ENCODE measurements around the gene PIEZO2. TPM values are rescaled to one million over a fixed set of nuclear protein-coding genes. Genes with fewer than 3 reads are reported as not detected.

Gene PIEZO2
- total RNA-seq, 1 donor from 2014 or later, result 134 TPM

DNA sequence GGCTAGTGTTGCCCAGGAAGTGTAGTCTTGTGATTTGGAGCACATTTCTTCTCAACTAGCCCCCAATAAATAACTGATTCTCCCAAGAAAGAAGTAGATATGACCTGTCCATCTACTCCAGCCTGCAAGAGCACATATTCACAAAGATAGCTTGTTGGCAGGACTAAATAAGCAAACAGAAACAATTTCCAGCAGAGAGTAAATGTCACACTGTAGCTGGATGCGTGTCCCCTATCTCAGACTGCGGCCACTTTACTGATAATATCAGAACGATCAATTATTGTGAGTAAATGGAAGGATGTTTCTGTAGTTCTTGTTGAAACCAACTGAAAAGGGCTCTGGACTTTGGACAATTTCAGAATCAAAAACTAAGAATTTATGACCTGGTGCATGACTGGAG, 97.9 kb downstream of the PIEZO2 start:
- no peak for DNase-seq (ENCODE audit: extremely low spot score, unreplicated experiment)
- no peak overlapping the region for H3K4me3 Mint-ChIP-seq (ENCODE audit: unreplicated experiment)
- TF ChIP-seq, protein P1, sequence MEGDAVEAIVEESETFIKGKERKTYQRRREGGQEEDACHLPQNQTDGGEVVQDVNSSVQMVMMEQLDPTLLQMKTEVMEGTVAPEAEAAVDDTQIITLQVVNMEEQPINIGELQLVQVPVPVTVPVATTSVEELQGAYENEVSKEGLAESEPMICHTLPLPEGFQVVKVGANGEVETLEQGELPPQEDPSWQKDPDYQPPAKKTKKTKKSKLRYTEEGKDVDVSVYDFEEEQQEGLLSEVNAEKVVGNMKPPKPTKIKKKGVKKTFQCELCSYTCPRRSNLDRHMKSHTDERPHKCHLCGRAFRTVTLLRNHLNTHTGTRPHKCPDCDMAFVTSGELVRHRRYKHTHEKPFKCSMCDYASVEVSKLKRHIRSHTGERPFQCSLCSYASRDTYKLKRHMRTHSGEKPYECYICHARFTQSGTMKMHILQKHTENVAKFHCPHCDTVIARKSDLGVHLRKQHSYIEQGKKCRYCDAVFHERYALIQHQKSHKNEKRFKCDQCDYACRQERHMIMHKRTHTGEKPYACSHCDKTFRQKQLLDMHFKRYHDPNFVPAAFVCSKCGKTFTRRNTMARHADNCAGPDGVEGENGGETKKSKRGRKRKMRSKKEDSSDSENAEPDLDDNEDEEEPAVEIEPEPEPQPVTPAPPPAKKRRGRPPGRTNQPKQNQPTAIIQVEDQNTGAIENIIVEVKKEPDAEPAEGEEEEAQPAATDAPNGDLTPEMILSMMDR (IDR thresholded peaks at IDR 0.05), result no peak
- H3K4me1 Mint-ChIP-seq (ENCODE audit: unreplicated experiment), result peaks cover 44% of the 10 kb centered on the region
- no peaks in the 10 kb centered on the region for H3K9me3 Mint-ChIP-seq (ENCODE audit: unreplicated experiment)
- H3K27ac Mint-ChIP-seq (ENCODE audit: unreplicated experiment), result no peak overlapping the region
- H3K27me3 Mint-ChIP-seq (ENCODE audit: unreplicated experiment), result no peaks in the 10 kb centered on the region
- peaks cover 2% of the 10 kb centered on the region for H3K36me3 Mint-ChIP-seq (ENCODE audit: unreplicated experiment)

DNA sequence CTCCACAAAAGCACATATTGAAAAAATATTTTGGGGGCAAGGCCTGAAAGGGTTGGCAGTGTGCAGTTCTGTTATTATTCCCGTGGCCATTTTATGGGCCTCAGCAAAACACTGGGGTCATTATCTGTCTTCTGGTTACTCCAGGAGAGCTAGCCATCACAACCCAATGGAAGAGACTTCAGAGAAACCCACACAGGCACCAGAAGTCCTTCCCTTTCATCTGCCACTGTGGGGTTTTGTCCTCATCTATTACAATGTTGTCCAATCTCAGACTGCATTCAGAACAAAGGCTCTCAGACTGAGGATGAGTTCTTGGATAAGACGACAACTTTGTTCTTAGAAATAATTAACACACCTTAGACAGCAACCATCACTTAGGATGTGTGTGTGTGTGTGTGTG, 98.4 kb downstream of the PIEZO2 start:
- Mint-ChIP-seq H3K4me1 (ENCODE audit: unreplicated experiment) (peaks cover 48% of the 10 kb centered on the region), H3K27me3 (ENCODE audit: unreplicated experiment) (no peaks in the 10 kb centered on the region), H3K9me3 (ENCODE audit: unreplicated experiment) (no peaks in the 10 kb centered on the region), H3K4me3 (ENCODE audit: unreplicated experiment) (no peak overlapping the region), H3K27ac (ENCODE audit: unreplicated experiment) (no peak overlapping the region), H3K36me3 (ENCODE audit: unreplicated experiment) (peaks cover 2% of the 10 kb centered on the region)
- DNase-seq (ENCODE audit: extremely low spot score, unreplicated experiment), result no peak
- TF ChIP-seq, protein P1 (IDR thresholded peaks at IDR 0.05), result no peak

DNA sequence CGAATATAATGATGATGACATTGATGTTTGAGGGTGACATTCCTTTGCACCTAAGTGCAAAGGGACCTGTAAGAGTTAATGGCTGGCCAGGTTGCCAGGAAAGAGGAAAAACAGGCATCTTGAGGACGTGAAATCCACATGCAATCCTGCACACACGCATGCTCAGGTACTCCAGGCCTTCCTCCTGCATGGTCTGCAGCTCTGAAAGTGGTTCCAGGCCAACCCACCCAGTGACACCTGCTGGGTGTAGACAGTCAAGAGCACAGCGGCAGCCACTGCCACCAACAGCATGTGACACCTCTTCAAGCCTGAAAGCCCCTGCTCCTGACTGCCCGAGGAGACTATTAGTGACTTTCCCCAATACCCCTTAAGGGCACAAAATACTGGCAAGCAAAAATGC, 101.6 kb downstream of the PIEZO2 start:
- no peak for DNase-seq (ENCODE audit: extremely low spot score, unreplicated experiment)
- H3K27me3 Mint-ChIP-seq (ENCODE audit: unreplicated experiment), result no peaks in the 10 kb centered on the region
- H3K9me3 Mint-ChIP-seq (ENCODE audit: unreplicated experiment), result no peaks in the 10 kb centered on the region
- H3K27ac Mint-ChIP-seq (ENCODE audit: unreplicated experiment), result peak overlapping the region; percentile 43
- H3K36me3 Mint-ChIP-seq (ENCODE audit: unreplicated experiment), result peaks cover 9% of the 10 kb centered on the region
- TF ChIP-seq, protein P1 (IDR thresholded peaks at IDR 0.05), result no peak
- H3K4me3 Mint-ChIP-seq (ENCODE audit: unreplicated experiment), result no peak overlapping the region
- H3K4me1 Mint-ChIP-seq (ENCODE audit: unreplicated experiment), result peaks cover 41% of the 10 kb centered on the region

DNA sequence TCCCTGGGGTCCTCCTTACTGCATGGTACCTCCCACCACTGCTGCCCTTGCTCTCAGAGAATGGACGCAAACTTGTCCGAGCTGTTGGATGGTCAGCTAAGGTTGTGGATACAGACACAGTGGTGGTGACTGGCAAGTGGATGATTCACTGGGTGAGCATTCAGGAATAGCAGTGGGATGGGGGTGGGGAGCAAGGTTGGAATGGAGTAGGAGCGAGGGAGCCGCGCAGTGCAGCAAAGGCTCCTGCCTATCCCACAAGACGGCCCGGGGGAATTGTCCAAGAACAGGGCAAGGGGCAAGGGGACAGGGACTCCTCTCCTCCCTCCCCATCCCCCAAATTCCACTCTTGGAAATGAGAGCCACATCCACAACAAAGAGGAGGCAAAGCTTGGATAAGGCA, 102.2 kb downstream of the PIEZO2 start:
- peaks cover 9% of the 10 kb centered on the region for H3K36me3 Mint-ChIP-seq (ENCODE audit: unreplicated experiment)
- TF ChIP-seq, protein P1 (IDR thresholded peaks at IDR 0.05), result no peak
- H3K27ac Mint-ChIP-seq (ENCODE audit: unreplicated experiment), result peak overlapping the region; percentile 68
- DNase-seq (ENCODE audit: extremely low spot score, unreplicated experiment), result no peak
- no peak overlapping the region for H3K4me3 Mint-ChIP-seq (ENCODE audit: unreplicated experiment)
- peaks cover 45% of the 10 kb centered on the region for H3K4me1 Mint-ChIP-seq (ENCODE audit: unreplicated experiment)
- H3K27me3 Mint-ChIP-seq (ENCODE audit: unreplicated experiment), result no peaks in the 10 kb centered on the region
- H3K9me3 Mint-ChIP-seq (ENCODE audit: unreplicated experiment), result no peaks in the 10 kb centered on the region

DNA sequence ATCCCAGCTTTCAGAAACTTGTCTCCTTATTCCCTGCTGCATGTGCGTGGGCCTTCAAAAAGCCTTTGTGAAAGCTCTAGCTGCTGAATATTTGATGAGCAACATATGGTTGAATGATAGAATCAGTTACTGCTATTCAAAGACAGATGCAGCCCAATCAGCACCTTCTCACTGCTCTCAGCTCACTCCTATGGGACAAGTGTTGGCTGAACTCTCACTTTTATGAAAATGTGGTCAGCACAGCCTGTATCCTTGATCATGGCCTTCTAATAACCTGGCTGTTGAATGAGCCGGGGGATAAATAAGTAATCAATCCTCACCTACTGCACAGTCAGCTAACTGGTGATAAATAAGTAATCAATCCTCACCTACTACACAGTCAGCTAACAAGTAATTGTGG, 103.2 kb downstream of the PIEZO2 start:
- no peaks in the 10 kb centered on the region for H3K9me3 Mint-ChIP-seq (ENCODE audit: unreplicated experiment)

More for the DNA sequence above, 103.2 kb downstream of the PIEZO2 start:
- Mint-ChIP-seq H3K36me3 (ENCODE audit: unreplicated experiment) (peaks cover 9% of the 10 kb centered on the region), H3K4me1 (ENCODE audit: unreplicated experiment) (peaks cover 50% of the 10 kb centered on the region), H3K27me3 (ENCODE audit: unreplicated experiment) (no peaks in the 10 kb centered on the region), H3K27ac (ENCODE audit: unreplicated experiment) (no peak overlapping the region), H3K4me3 (ENCODE audit: unreplicated experiment) (no peak overlapping the region)
- DNase-seq (ENCODE audit: extremely low spot score, unreplicated experiment), result no peak
- TF ChIP-seq, protein P1 (IDR thresholded peaks at IDR 0.05), result no peak
